ENCODE data around the gene PARVB. TPM values are rescaled to one million over a fixed set of nuclear protein-coding genes. Genes with fewer than 3 reads are reported as not detected.

Gene PARVB
- total RNA-seq, 1 donor from 2014 or later: 12.7 TPM

DNA sequence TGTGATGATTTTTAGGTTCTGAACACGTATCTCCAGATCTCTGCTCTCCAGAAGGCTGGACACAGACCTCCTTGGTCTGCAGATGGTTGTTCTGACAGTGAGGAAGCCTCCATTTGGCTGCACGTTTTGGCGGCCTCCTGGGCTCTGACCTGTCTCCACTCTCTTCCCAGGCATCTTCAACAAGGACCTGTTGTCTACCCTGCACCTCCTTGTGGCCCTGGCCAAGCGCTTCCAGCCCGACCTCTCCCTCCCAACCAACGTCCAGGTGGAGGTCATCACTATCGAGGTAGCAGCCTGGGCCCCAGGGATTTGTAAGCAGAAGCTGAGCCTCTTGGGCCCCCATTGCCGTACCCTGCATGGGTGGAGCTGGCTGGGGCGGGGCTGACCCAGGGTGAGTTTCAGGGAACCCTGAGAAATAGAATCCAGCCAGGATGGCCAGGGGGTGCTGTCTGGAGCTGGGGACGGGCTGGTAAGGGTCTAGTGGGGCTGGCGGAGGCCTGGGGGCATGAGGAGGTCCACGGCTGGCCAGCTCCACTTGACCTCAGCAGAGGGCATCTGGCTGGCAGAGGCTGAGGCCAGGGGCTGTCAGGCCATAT, 166.4 kb downstream of the PARVB start:
- no peak overlapping the region for H2AFZ ChIP-seq (replicated peaks)
- DNase-seq (ENCODE audit: low spot score): no peak
- no peaks in the 10 kb centered on the region for H3K79me2 ChIP-seq (ENCODE audit: low read depth)
- TF ChIP-seq EZH2 (IDR thresholded peaks at IDR 0.05) (no peak), EZH2phosphoT487 (IDR thresholded peaks at IDR 0.05) (no peak)
- TF ChIP-seq, protein P1, sequence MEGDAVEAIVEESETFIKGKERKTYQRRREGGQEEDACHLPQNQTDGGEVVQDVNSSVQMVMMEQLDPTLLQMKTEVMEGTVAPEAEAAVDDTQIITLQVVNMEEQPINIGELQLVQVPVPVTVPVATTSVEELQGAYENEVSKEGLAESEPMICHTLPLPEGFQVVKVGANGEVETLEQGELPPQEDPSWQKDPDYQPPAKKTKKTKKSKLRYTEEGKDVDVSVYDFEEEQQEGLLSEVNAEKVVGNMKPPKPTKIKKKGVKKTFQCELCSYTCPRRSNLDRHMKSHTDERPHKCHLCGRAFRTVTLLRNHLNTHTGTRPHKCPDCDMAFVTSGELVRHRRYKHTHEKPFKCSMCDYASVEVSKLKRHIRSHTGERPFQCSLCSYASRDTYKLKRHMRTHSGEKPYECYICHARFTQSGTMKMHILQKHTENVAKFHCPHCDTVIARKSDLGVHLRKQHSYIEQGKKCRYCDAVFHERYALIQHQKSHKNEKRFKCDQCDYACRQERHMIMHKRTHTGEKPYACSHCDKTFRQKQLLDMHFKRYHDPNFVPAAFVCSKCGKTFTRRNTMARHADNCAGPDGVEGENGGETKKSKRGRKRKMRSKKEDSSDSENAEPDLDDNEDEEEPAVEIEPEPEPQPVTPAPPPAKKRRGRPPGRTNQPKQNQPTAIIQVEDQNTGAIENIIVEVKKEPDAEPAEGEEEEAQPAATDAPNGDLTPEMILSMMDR (IDR thresholded peaks at IDR 0.05): no peak
- no peak overlapping the region for H3K9ac ChIP-seq
- peaks cover 10% of the 10 kb centered on the region for H3K27me3 Mint-ChIP-seq (ENCODE audit: insufficient read depth, low read depth)
- no peak overlapping the region for H3K4me3 ChIP-seq
- H3K27ac Mint-ChIP-seq: no peak overlapping the region
- no peaks in the 10 kb centered on the region for H3K9me3 ChIP-seq (ENCODE audit: low read depth)
- H3K27me3 ChIP-seq: no peaks in the 10 kb centered on the region
- H3F3A ChIP-seq (ENCODE audit: low read depth): no peaks in the 10 kb centered on the region
- H3K9me3 Mint-ChIP-seq: no peaks in the 10 kb centered on the region
- H3K4me1 Mint-ChIP-seq: peaks cover 4% of the 10 kb centered on the region
- no peaks in the 10 kb centered on the region for H4K20me1 ChIP-seq (ENCODE audit: low read depth)
- H3K36me3 ChIP-seq: no peaks in the 10 kb centered on the region
- no peak overlapping the region for H3K4me3 Mint-ChIP-seq
- no peaks in the 10 kb centered on the region for H3K36me3 Mint-ChIP-seq
- no peak overlapping the region for H3K4me2 ChIP-seq
- H3K4me1 ChIP-seq: peaks cover 5% of the 10 kb centered on the region
- no peak overlapping the region for H3K27ac ChIP-seq

DNA sequence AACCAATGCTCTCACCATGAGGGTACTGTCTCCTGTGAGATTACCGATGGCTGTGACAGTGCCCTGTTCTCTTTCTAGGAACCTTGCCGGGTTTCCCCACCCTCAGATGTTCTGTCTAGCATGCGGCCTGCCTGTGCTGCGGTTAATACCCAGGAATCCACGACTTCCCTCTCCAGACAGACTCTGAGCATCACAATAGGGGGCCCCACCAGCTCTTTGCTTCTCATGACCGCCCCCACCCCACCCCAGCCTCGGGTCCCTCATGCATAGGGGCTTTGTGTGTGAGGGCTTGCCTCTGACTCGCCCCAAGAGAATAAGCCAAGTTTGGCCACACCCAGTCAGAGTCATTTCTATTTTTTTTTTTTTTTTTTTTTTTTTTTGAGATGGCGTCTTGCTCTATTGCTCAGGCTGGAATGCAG, 166.9 kb downstream of the PARVB start:
- no peaks in the 10 kb centered on the region for H3K79me2 ChIP-seq (ENCODE audit: low read depth)
- H2AFZ ChIP-seq (replicated peaks): no peak overlapping the region
- peaks cover 10% of the 10 kb centered on the region for H3K27me3 Mint-ChIP-seq (ENCODE audit: insufficient read depth, low read depth)
- no peak for DNase-seq (ENCODE audit: low spot score)
- no peaks in the 10 kb centered on the region for H3F3A ChIP-seq (ENCODE audit: low read depth)
- no peaks in the 10 kb centered on the region for H3K27me3 ChIP-seq
- TF ChIP-seq EZH2phosphoT487 (IDR thresholded peaks at IDR 0.05): no peak
- TF ChIP-seq EZH2 (IDR thresholded peaks at IDR 0.05): no peak
- TF ChIP-seq, protein P1 (IDR thresholded peaks at IDR 0.05): no peak
- H3K9ac ChIP-seq: no peak overlapping the region
- H3K4me1 Mint-ChIP-seq: peaks cover 7% of the 10 kb centered on the region
- H3K4me3 ChIP-seq: no peak overlapping the region
- no peaks in the 10 kb centered on the region for H3K9me3 ChIP-seq (ENCODE audit: low read depth)
- H3K27ac Mint-ChIP-seq: no peak overlapping the region
- H3K4me1 ChIP-seq: peaks cover 11% of the 10 kb centered on the region
- no peak overlapping the region for H3K4me3 Mint-ChIP-seq
- H4K20me1 ChIP-seq (ENCODE audit: low read depth): no peaks in the 10 kb centered on the region
- H3K4me2 ChIP-seq: no peak overlapping the region
- H3K9me3 Mint-ChIP-seq: no peaks in the 10 kb centered on the region
- H3K36me3 Mint-ChIP-seq: no peaks in the 10 kb centered on the region
- no peaks in the 10 kb centered on the region for H3K36me3 ChIP-seq
- no peak overlapping the region for H3K27ac ChIP-seq

DNA sequence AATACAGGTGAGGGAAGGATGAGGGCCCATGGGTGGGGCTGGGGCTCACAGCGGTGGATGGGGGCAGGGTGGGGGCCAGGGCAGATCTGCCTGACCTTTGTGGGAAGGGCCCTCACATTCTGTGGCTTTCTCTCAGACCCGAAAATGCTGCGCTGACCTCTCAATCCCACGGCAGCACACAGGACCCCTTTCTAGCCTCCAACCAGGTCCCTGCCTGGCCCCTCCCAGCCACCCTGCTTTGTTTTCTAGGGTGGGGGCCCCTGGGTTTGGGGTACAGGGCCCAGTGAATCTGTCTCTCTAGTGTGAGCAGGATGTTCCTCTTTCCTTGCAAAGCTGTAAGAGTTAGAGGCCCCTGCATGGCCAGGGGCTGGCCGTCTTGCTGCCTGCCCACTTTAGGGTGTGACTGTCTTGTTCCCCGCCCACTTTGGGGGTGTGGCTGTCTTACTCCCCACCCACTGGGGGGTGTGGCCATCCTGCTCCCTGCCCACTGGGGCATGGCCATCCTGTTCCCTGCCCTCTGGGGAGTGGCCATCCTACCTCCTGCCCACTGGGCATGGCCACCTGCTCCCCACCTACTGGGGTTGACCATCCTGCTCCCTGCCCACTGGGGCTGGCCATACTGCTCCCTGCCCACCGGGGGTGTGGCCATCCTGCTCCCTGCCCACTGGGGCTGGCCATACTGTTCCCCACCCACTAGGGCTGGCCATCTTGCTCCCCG, 168.2 kb downstream of the PARVB start:
- H3K36me3 Mint-ChIP-seq: no peaks in the 10 kb centered on the region
- Histone ChIP-seq H3K4me1 (peaks cover 19% of the 10 kb centered on the region), H3K4me2 (no peak overlapping the region), H3K9ac (no peak overlapping the region), H3K9me3 (ENCODE audit: low read depth) (no peaks in the 10 kb centered on the region), H3K79me2 (ENCODE audit: low read depth) (no peaks in the 10 kb centered on the region), H4K20me1 (ENCODE audit: low read depth) (no peaks in the 10 kb centered on the region), H3K4me3 (no peak overlapping the region), H3K36me3 (no peaks in the 10 kb centered on the region), H3K27ac (no peak overlapping the region), H2AFZ (replicated peaks) (no peak overlapping the region), H3F3A (ENCODE audit: low read depth) (no peaks in the 10 kb centered on the region), H3K27me3 (no peaks in the 10 kb centered on the region)
- TF ChIP-seq EZH2 (IDR thresholded peaks at IDR 0.05) (no peak), EZH2phosphoT487 (IDR thresholded peaks at IDR 0.05) (no peak)
- TF ChIP-seq, protein P1 (IDR thresholded peaks at IDR 0.05): no peak
- peaks cover 9% of the 10 kb centered on the region for H3K4me1 Mint-ChIP-seq
- H3K4me3 Mint-ChIP-seq: no peak overlapping the region
- no peak overlapping the region for H3K27ac Mint-ChIP-seq
- no peaks in the 10 kb centered on the region for H3K9me3 Mint-ChIP-seq
- peaks cover 10% of the 10 kb centered on the region for H3K27me3 Mint-ChIP-seq (ENCODE audit: insufficient read depth, low read depth)
- peak; percentile 50 for DNase-seq (ENCODE audit: low spot score)

Measured in neural progenitor cell (in vitro differentiated cells).